ENCODE measurements around the gene EGFR.

DNA sequence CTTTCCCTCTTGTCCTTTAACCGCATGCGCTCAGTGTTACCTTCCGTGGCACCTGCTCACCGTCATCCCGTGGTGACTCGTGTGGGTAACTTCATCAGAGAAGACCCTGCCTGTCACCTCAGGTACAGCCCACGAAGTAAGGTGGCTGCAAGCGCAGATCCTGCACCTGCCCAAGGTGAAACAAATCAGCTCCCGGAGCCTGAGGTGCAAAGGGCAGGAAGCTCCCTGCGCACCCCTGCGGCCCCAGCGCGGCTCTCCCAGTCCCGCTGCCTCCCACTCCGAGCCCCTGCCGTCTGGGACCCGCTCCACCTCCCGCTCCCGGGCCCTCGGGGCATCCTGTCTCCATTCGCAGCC is 235.4 kb downstream of the EGFR start:
- TF ChIP-seq POLR2A (IDR thresholded peaks at IDR 0.05) (no peak), CTCF (IDR thresholded peaks at IDR 0.05) (no peak)
